HG03558 (cell line): Measurements from ENCODE around the gene DHX35.

Experiments used
- ATAC-seq: cut with Tn5 transposase; IDR thresholded peaks from one replicate; pipeline ENCODE4 v1.9.1; 2021; ENCODE audit warnings: moderate number of reproducible peaks; ENCODE audit not compliant: unreplicated experiment; ENCODE audit errors: extremely low read depth

DHX35 gene

GRCh38 chr20:38962044-38962927 lies at the start of gene DHX35:
Gene DHX35, plus strand, starts transcription at chr20:38962344. Its CDS starts 24 bp downstream, at chr20:38962368.
- peak; percentile 69 for ATAC-seq

GRCh38 chr20:38915355-38915754 lies 46.8 kb upstream of the DHX35 start:
- no peak for ATAC-seq

- ATAC-seq: no peak
Measured at GRCh38 chr20:38917657-38918056, 44.5 kb upstream of the DHX35 start.

- no peak for ATAC-seq
Measured at GRCh38 chr20:38918172-38918571, 44.0 kb upstream of the DHX35 start.

GRCh38 chr20:38919683-38920082 lies 42.5 kb upstream of the DHX35 start:
- no peak for ATAC-seq

- ATAC-seq: no peak
Measured at GRCh38 chr20:38920411-38920810, 41.7 kb upstream of the DHX35 start.

- ATAC-seq: no peak
Measured at GRCh38 chr20:38920851-38921250, 41.3 kb upstream of the DHX35 start.

- no peak for ATAC-seq
Measured at GRCh38 chr20:38924718-38925117, 37.4 kb upstream of the DHX35 start.

- peak; percentile 87 for ATAC-seq
Measured at GRCh38 chr20:38926142-38926933, 35.8 kb upstream of the DHX35 start, which contains the start of gene FAM83D. Gene FAM83D, plus strand, starts transcription at chr20:38926417. Its CDS starts 26 bp downstream, at chr20:38926443.

- ATAC-seq: no peak
Measured at GRCh38 chr20:38926934-38927616, 35.1 kb upstream of the DHX35 start.

GRCh38 chr20:38927902-38928578 lies 34.1 kb upstream of the DHX35 start:
- no peak for ATAC-seq

- ATAC-seq: no peak
Measured at GRCh38 chr20:38930242-38930569, 31.9 kb upstream of the DHX35 start.

- ATAC-seq: no peak
Measured at GRCh38 chr20:38931984-38932383, 30.2 kb upstream of the DHX35 start.

GRCh38 chr20:38932457-38933120 lies 29.6 kb upstream of the DHX35 start:
- no peak for ATAC-seq

- no peak for ATAC-seq
Measured at GRCh38 chr20:38934530-38934929, 27.6 kb upstream of the DHX35 start.

GRCh38 chr20:38935285-38935684 lies 26.9 kb upstream of the DHX35 start:
- ATAC-seq: no peak

GRCh38 chr20:38935967-38936407 lies 26.2 kb upstream of the DHX35 start:
- ATAC-seq: no peak

- ATAC-seq: no peak
Measured at GRCh38 chr20:38937000-38937399, 25.1 kb upstream of the DHX35 start.

- no peak for ATAC-seq
Measured at GRCh38 chr20:38937978-38938473, 24.1 kb upstream of the DHX35 start.
